Liver (tissue), 9 donors: Measurements from ENCODE around the gene ADGRL2. TPM values are rescaled to one million over a fixed set of nuclear protein-coding genes. Genes with fewer than 3 reads are reported as not detected.

Source experiments
- DNase-seq: peaks from one replicate; pipeline ENCODE4 v3.0.0-alpha.2; 2017; ENCODE audit warnings: low spot score
- H3K27ac ChIP-seq, 2 donors: one replicate each; pipeline ENCODE4 v1.7.0; 2013; ENCODE audit warnings: inconsistent platforms in 2 of 2, low read length in 2 of 2, control low read depth in 1 of 2, low read depth in 1 of 2, mild to moderate bottlenecking in 1 of 2
- H3K27me3 ChIP-seq, 4 donors: one replicate each; pipeline versions ENCODE4 v1.6.1 to v1.7.0; 2013; ENCODE audit warnings: low read length in 3 of 4, inconsistent platforms in 1 of 4, mild to moderate bottlenecking in 1 of 4, moderate library complexity in 1 of 4; ENCODE audit not compliant: control insufficient read depth in 4 of 4, insufficient read depth in 4 of 4
- H3K36me3 ChIP-seq, 4 donors: one replicate each; pipeline versions ENCODE4 v1.6.1 to v1.7.0; 2013; ENCODE audit warnings: low read length in 3 of 4, mild to moderate bottlenecking in 3 of 4, low read depth in 1 of 4, moderate library complexity in 1 of 4; ENCODE audit not compliant: control insufficient read depth in 4 of 4, insufficient read depth in 3 of 4
- H3K4me1 ChIP-seq, 4 donors: one replicate each; pipeline versions ENCODE4 v1.6.1 to v1.7.0; 2013; ENCODE audit warnings: low read length in 3 of 4, mild to moderate bottlenecking in 3 of 4, moderate library complexity in 1 of 4; ENCODE audit not compliant: control insufficient read depth in 4 of 4, insufficient read depth in 4 of 4
- H3K4me3 ChIP-seq, 3 donors: one replicate each; pipeline versions ENCODE4 v1.6.1 to v1.7.0; 2013; ENCODE audit warnings: low read length in 3 of 3, control low read depth in 1 of 3, low read depth in 1 of 3, mild to moderate bottlenecking in 1 of 3
- H3K9ac ChIP-seq, 2 donors: one replicate each; pipeline ENCODE4 v1.7.0; 2013; ENCODE audit warnings: low read length in 2 of 2, mild to moderate bottlenecking in 2 of 2, moderate library complexity in 2 of 2, control low read depth in 1 of 2, low read depth in 1 of 2
- H3K9me3 ChIP-seq, 4 donors: one replicate each; pipeline versions ENCODE4 v1.6.1 to v1.7.0; 2013; ENCODE audit warnings: low read length in 3 of 4; ENCODE audit not compliant: control insufficient read depth in 4 of 4
- CTCF ChIP-seq: fragments of 150-350 bp; IDR thresholded peaks from 2 replicates; pipeline ENCODE4 v1.5.1; 2017; ENCODE audit warnings: improper control_type of control experiment, low read depth, low read length; ENCODE audit not compliant: missing input control
- FOXA1 ChIP-seq: IDR thresholded peaks from 2 replicates; pipeline ENCODE4 v1.6.1; 2016; ENCODE audit warnings: antibody characterized with exemption
- FOXA2 ChIP-seq: IDR thresholded peaks from 2 replicates; pipeline ENCODE4 v1.6.1; 2016; ENCODE audit warnings: antibody characterized with exemption
- GABPA ChIP-seq, 2 donors: IDR thresholded peaks in 1 of 2; conservative IDR thresholded peaks in 1 of 2; 2 replicates each; pipeline ENCODE4 v1.6.1; 2016; ENCODE audit warnings: antibody characterized with exemption in 2 of 2, mild to moderate bottlenecking in 1 of 2, moderate library complexity in 1 of 2
- HNF4A ChIP-seq, 2 donors: conservative IDR thresholded peaks; 2 replicates each; pipeline ENCODE4 v1.6.1; 2016; ENCODE audit warnings: antibody characterized with exemption in 2 of 2, mild to moderate bottlenecking in 2 of 2
- HNF4G ChIP-seq: IDR thresholded peaks from 2 replicates; pipeline ENCODE4 v1.6.1; 2016; ENCODE audit warnings: antibody characterized with exemption
- NR2F2 ChIP-seq: IDR thresholded peaks from 2 replicates; pipeline ENCODE4 v1.6.1; 2016; ENCODE audit warnings: antibody characterized with exemption
- RXRA ChIP-seq, 2 donors: IDR thresholded peaks; 2 replicates each; pipeline ENCODE4 v1.6.1; 2017 to 2018; ENCODE audit warnings: antibody characterized with exemption in 2 of 2, mild to moderate bottlenecking in 1 of 2
- SP1 ChIP-seq: IDR thresholded peaks from 2 replicates; pipeline ENCODE4 v1.6.1; 2018; ENCODE audit warnings: antibody characterized with exemption, mild to moderate bottlenecking
- TAF1 ChIP-seq: conservative IDR thresholded peaks from 2 replicates; pipeline ENCODE4 v1.6.1; 2016; ENCODE audit warnings: antibody characterized with exemption, mild to moderate bottlenecking
- YY1 ChIP-seq: IDR thresholded peaks from 2 replicates; pipeline ENCODE4 v1.6.1; 2016; ENCODE audit warnings: antibody characterized with exemption, mild to moderate bottlenecking
- ZBTB33 ChIP-seq: IDR thresholded peaks from 2 replicates; pipeline ENCODE4 v1.6.1; 2016; ENCODE audit warnings: antibody characterized with exemption
- WGBS: extraction: QIAGEN DNeasy Blood & Tissue Kit; methylation state at CpG from one replicate; pipeline ENCODE4 v1.1.7; 2013; 5-methylcytosine and 5-hydroxymethylcytosine counted together
- polyA plus RNA-seq, 2 donors: library from polyadenylated mRNA; stranded (reverse) in 1 of 2; unstranded in 1 of 2; fragments of 200-250 nt in 1 of 2; fragments of >200 nt in 1 of 2; fragmentation: Nextera tagmentation in 1 of 2; extraction: Ambion mirVana in 1 of 2; gene quantifications; one replicate each; pipeline versions ENCODE4 v1.2.1 to v1.2.3, GENCODE V29; 2013 to 2015
- total RNA-seq, 2 donors: library from RNA; depleted of rRNA; stranded (reverse); fragments of >200 nt; gene quantifications; one replicate each; pipeline ENCODE4 v1.2.3, GENCODE V29; 2014
- TF ChIP-seq, protein P1 (sequence below): IDR thresholded peaks from 2 replicates; pipeline ENCODE4 v1.6.1; 2016; ENCODE audit warnings: antibody characterized with exemption
- donor health status: healthy.
- donor health status: healthy.
- donor health status: healthy.
- donor health status: healthy.
- donor health status: healthy.

The ADGRL2 gene
- total and polyA plus RNA-seq, 4 donors, result 21.1 to 82.0 (median 31.7) TPM

- no peak for DNase-seq
- Histone ChIP-seq H3K4me3 (no peak overlapping the region), H3K9me3 (no peaks in the 10 kb centered on the region), H3K36me3 (no peaks in the 10 kb centered on the region), H3K27me3 (no peaks in the 10 kb centered on the region), H3K27ac (no peak overlapping the region), H3K4me1 (peaks cover 0 to 5% (median 2%) of the 10 kb centered on the region in 4 donors), H3K9ac (no peak overlapping the region)
- WGBS, result 95% methylated on average over 1 of the region's 1 CpG
- TF ChIP-seq RXRA (IDR thresholded peaks at IDR 0.05) (no peak), FOXA2 (no peak), HNF4G (no peak), ZBTB33 (no peak), HNF4A (conservative IDR thresholded peaks at IDR 0.05) (no peak), YY1 (no peak), SP1 (no peak), TAF1 (no peak), CTCF (no peak), NR2F2 (no peak)
- TF ChIP-seq, protein P1, sequence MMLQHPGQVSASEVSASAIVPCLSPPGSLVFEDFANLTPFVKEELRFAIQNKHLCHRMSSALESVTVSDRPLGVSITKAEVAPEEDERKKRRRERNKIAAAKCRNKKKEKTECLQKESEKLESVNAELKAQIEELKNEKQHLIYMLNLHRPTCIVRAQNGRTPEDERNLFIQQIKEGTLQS, result no peak
Observed at GRCh38 chr1:81999364-81999763, 198.6 kb downstream of the ADGRL2 start.

GRCh38 chr1:82000221-82000620 is 199.5 kb downstream of the ADGRL2 start:
- H3K4me1 ChIP-seq, result peaks cover 0 to 5% (median 2%) of the 10 kb centered on the region in 4 donors
- no peaks in the 10 kb centered on the region for H3K9me3 ChIP-seq
- no peak for DNase-seq
- WGBS, result 94% methylated on average over 2 of the region's 2 CpGs
- H3K27me3 ChIP-seq, result no peaks in the 10 kb centered on the region
- no peak overlapping the region for H3K27ac ChIP-seq
- TF ChIP-seq, protein P1, result no peak
- TF ChIP-seq GABPA (IDR thresholded peaks at IDR 0.05 in 1 of 2, conservative IDR thresholded peaks at IDR 0.05 in 1 of 2) (no peak), CTCF (no peak), TAF1 (no peak), HNF4G (no peak), SP1 (no peak), FOXA1 (no peak)
- H3K36me3 ChIP-seq, result no peaks in the 10 kb centered on the region
- H3K9ac ChIP-seq, result no peak overlapping the region
- H3K4me3 ChIP-seq, result no peak overlapping the region
